Measurements from ENCODE around the gene ASCL3.

GRCh38 chr11:8910649-8911026 lies 32.2 kb downstream of the ASCL3 start:
- TF ChIP-seq CTCF (IDR thresholded peaks at IDR 0.05) (no peak), EP300 (IDR thresholded peaks at IDR 0.05) (no peak), POLR2A (IDR thresholded peaks at IDR 0.05) (no peak)
